Measurements from ENCODE around the gene KCNK5.

KCNK5 gene

DNA sequence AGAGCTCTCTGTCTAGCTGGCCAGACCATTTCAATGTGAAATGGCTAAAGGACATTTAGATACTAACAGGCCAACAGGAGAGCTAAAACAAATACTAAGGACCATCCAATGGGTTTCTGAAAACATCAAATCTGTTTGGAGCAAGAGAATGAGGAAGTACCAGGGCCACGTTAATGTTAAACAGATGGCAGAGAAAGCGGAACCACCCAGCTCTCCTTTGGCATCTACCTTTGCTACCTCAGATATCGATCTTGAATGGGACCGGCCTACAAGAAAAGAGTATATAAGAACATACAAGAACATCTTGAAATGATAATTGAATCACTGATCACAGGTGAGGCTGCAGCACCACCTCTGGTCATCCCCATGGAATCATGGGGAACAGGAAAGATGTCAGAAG is 31.8 kb downstream of the KCNK5 start:
- no peak for DNase-seq

DNA sequence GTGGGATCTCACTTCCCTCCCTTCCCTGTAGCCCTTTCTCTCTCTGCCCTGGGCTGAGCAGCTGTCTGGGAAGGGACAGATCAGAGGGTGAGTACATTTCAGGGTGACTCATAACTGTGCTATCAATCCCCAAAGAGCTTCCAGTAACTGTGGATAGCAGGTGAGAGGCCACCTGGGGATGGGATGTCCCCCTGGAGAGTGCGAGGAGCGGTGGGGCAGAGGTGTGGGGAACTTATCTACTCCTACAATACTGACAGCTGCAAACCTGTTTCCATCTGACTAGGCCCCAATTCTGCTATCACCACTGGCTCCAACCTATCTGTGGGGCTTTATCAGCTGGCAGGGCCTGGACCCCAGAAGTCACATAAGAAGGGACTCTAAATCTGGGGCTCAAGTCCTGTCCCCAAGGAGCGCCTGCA is 32.6 kb downstream of the KCNK5 start:
- DNase-seq, result no peak

DNA sequence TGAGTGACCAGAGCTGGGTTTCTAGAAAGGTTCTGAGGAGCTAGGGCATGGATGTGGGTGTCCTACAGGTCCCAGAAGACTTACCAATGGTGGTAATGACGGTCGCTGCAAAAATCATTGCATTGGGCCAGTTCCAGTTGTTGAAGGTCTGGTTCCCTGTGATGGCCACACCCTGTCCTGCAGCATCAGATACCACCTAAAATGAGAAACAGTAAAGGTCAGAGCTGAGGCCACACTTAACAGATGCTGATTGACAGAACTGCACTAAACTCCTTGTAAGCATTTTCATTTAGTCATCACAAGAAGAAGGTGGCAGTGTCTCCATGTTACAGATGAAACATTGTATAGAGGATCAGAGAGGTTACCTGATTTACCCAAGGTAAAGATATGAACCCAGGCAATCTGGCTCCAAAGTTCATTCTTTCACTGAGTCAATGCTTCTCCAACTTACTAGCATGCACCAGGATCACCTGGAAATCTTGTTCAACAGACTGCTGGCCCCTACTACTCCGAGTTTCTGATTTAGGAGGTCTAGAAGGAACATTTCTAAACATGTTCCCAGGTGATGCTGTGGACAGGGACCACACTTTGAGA is 33.4 kb downstream of the KCNK5 start:
- DNase-seq, result no peak

DNA sequence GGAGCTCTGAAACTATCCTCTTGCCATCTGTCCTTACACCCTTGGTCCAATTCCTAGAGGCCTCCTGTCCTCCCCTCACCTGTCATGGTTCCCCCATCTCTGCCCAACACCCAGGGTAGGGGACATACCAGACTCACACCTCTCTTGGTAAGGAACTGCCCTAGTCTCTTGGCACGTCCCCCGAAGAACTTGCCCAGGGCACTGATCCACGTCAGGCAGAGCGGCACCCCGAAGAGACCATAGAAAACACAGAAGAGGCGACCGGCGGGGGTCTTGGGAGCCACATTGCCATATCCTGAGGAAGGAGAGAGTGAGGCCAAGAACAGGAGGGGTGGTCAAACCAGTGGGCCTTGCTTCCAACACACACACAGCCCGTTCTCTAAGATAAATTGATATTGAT is 34.8 kb downstream of the KCNK5 start:
- no peak for DNase-seq

DNA sequence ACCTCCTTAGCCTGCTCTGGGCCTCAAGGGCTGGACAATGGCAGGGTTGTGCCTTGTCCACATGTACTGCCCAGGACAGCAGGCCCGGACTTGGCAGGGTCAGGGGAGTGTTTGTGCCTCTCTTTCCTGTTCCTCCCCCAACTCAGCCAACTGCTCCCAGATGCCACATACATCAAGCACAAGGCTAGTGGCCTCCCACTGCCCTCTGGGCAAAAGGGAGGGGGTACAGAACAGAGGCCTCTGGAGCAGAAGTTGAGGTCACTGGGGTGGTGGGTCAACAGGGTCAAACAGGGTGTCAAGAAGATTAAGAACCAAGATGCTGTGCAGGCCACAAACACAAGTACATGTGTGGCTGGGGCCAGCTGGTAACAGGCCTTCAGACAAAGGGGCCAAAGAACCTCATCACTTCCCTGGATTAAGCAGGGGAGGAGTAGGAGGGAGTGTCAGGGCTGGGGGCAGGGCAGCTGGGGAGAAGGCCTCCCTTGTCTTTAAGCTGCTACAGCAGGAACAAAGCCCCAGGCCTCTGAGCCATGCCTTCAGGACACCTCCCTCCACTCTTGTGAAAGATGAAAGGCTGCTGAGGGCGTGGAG is 36.0 kb downstream of the KCNK5 start:
- no peak for DNase-seq

DNA sequence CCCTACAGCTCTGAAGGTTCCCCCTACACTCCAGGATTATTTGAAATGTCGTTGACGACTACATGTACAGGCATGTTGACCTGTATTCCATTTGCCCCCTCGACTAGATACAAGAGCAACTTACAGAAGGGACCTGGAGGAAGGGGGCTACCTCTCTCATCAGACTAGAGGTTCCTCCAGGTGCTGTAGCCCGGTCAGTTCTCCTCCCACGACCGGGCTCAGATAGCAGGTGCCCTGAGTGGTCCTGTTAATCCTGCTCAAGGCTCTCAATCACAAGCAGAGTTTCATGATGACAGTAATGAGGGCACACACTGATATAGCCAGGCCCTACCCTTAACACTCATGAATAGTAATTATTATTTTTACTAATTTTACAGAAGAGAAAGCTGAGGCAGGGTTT is 36.5 kb downstream of the KCNK5 start:
- no peak for DNase-seq

DNA sequence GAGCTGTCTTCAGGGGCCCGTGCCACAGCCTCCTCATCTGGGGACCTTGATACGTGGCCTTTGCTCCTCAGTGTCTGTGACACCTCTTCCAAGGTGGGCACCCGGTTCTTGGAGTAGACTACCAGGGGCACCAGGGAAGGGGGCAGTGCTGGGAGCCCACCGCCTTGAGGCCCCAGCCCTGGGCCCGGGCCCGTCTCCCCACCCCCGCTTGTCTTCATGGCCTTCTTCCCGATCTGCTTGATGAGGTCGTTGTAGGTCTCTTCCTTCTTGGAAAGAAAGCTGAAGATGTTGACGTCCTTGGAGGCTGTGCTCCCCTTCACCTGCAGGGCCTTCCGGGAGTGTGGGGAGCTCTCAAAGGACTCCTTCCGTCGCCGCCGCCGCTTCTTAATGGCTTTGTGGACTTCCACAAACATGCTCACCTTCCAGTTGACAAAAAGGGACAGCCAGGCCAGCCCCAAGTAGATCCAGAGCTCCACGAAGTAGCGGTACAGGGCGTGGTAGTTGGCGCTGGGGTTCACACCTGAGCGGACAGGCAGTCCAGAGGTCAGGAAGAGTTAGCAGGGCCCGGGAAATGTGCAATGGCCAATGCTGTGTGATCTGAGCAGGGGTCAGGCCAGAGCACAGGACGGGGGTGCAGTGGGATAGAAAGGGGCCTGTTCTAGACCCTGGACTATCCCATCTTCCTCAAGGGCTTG is 37.9 kb downstream of the KCNK5 start:
- no peak for DNase-seq

DNA sequence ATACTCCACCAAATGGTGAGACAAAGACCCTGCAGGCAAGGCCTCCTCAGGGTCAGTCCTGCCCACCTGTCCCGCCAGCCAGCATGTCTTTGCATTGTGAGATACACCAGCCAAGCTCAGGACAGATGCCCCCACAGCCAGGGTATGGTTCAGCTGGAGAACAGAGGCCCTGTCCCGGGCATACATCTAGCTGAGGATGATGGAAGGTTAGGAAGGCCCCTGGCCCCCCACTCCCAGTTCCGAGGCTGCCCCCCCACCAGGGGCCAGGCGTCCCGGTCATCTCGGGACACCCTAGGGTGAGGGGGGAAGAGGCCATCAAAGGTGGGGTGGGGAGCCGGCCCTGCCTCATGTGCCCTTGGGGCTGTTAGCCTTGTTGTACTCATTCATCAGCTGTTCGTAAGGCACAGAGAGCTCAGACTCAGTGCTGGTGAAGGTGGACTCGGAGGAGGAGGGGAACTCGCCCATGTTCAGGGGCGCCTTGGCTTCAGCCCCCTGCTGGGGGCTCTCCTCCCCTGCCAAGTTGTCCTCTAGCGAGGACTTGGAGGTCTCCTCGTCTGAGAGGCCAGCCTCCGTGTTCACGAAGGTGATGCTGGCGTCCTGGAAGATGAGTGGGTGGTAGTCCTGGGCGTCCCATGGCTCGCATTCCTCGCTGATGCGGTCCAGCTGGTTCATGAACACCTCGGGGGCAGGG is 38.6 kb downstream of the KCNK5 start:
- DNase-seq, result no peak

DNA sequence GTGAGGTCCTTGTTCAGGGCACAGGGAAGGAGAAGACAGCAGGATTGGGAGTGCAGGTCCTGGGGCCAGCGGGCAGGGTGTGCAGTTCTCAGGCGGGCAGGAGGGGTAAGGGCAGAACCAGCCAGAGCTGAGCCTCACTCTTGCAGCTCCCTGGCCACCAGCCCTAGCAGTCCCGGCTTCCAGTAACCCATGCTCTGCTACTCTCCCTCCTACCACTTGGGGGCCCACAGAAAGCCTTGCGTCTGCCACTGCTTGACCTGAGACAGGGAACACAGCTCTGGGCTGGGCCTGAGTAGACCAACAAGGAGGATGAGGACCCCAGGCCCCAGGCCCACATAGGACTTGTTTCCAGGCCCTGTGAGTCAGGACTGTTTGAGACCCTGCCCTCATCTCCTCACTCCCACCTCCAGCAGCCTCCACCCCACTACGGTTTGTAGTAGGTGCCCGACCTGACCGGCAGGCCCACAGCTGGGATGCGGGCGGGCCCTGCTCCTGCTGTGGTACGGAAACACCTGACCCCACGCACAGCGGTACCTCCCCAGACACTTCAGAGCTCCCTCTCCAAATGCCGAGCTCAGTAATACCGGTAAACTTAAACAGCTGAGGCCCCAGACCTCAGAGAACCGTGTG is 39.2 kb downstream of the KCNK5 start:
- DNase-seq, result peak; percentile 8

DNA sequence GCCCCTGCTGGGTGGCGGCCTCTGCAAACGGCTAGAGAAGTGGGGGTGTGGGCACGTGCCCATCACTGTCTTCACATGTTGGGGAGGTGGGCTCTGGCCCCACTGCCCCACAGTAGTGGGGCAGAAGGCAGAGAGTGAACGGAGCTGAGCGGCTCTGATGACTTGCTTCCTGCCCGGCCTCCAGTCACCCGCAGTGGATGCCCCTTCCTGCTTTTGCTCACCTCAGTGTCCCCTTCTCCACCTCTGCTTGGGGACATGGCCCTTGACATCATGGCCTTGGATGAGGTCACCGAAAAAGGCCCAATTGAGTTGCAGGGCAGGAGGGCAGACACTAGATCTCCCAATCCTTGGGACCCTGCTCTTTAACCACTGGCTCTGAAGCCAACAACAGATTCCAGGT is 40.1 kb downstream of the KCNK5 start:
- no peak for DNase-seq

DNA sequence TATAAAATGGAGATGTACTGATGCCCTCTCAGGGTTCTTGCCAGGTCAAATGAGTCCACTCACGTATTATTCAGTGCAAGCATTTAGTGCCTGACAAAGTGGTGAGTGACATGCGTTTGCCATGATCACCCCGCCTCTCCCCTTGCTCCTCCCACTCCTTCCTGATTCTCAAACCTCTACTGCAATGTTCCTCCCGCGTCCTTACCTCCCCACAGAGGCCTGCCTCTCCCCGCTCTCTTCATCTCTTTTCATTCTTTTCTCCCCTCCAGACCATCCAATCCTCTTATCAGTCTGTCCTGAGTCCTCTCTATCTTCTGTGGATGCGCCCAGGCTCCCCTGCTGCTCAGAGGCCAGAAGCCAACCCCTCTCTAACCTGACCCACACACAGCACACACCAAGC is 40.7 kb downstream of the KCNK5 start:
- no peak for DNase-seq

DNA sequence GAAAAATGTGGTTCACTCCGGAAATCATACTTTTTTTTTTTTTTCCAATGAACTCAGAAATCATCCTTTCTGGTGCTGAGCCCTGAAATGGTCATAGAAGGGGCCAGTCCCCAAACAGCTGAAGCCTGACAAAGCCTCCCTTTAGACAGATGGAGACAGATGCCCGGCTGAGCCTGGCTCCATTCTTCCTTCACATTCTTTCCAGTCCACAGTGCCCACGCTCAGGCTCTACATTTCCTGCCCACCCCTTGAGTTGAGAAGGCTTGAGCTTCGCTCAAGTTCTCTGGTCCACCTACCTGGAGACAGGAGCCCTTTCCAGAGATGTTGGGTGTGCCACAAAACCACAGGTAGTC is 41.2 kb downstream of the KCNK5 start:
- DNase-seq, result no peak

DNA sequence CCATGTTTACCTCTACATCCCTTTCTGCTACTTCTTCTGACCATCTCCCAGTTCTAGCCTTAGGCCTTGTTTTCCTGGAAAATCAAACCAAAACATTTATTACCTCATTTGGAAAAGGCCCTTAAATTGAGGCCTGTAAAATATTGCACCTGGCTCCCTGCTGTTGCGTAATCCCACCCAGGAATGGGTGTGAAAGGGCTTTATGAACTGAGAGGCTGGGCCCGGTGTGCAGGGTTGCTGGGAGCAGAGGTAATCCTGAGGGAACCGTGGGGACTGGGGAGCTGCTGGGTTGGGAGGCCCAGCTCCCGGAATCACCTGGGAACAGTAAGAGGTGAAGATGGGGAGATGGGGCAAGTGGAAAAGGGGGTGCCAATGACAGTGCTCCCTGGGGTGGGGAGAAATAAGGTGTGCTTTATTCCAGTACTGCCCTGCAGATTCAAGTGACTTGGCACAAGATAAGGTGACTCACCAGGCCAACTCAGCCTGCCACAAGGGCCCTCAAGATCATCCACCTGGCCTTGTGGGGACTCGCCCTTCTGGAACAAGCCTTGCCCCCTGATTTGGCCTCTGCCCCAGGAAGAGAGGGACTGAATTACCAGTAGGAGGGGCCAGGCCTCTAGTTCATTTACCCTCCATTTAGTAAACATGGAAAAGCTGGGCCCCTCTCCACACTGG is 44.2 kb downstream of the KCNK5 start:
- DNase-seq, result no peak

DNA sequence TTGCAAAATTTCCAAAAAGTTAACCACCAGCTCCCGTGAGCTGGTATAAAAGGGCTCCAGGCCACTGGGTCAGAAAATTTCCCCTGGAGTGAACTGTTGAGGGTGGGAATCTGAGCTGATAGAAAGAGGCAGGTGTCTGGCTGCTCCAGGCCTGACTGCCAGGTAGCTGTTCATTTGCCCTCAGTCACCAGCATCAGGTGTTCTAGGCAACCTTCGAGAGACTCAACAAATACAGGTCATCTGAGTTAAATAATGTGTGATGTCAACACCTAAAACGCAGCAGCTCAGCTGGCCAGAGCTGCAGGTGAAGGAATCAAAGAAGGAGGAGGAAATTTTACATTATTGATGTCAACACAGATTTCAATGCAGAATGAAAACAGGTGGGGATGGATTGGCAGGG is 46.7 kb downstream of the KCNK5 start:
- DNase-seq, result no peak

DNA sequence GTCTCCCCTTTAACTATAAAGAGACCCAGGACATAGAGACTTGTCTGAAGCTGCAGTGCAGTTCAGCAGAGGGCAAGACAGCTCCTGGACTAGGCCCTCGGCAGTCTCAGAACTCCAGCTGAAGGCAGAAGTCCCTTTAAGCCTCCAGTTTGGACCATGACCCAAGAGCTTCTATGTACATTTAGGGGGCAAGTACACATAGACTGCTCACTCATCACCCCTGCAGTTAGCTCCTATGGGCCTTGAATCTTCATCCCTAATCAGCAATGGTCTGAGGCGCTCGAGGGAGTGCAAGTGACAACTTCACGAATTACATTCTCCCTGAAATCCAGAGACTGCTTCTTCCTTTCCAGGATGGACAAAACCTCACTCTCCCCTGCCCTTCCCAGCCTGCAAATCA is 47.4 kb downstream of the KCNK5 start:
- no peak for DNase-seq

DNA sequence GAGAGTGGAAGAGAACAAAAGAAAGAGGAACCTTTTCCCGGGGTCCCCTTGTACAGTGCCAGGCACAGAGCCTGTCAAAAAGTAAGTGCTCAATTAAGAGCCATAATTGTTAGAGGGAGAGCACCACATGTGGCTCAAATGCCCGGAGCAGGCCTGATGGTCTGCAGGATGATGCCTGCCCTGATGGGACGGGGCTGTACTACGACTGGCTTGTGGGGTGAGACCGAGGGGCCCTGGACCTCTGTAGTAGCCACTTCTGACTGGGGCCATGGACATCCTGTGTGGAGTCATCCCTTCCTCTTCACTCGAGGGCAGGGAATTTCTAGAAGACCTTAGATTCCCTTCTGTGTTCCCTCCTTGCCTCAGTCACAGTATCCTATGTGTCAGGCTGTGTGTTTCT is 47.9 kb downstream of the KCNK5 start:
- DNase-seq, result no peak

DNA sequence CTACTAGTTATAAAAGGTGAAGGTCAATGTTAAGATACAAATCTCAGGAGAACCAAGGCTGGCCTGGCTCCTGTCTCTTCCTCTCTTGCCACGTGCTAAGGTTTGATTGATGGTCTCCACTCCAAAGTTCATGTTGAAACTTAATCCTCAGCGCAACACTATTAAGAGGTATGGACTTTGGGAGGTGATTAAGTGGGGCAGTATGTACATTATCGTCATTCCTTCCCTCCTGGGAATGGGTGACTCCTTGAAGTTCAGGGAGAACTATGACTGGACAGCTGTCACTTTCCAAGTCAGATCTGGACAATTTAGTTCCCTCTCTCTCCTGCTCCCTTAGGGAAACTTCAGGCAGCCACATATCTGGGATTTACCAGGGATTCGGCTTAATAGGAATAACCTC is 50.5 kb downstream of the KCNK5 start:
- DNase-seq, result no peak

DNA sequence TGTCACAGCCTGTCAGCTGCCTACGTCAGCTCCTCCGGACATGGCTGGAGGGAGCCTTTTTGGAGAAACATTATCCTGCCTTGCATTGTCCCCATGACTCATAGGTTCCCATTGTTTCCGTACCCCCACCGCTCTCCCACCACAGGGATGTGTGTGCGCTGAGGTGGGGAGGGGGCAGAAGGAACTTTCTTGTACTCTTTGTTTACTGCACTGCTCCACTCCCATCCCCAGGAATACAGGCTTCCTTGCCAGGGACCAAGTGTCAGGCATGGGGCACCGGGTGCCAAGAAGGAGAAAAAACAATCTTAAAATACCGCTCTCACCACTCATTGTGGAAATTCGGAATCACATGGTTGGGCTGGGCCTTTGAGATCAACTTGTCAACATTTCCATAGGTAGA is 51.0 kb downstream of the KCNK5 start:
- no peak for DNase-seq

DNA sequence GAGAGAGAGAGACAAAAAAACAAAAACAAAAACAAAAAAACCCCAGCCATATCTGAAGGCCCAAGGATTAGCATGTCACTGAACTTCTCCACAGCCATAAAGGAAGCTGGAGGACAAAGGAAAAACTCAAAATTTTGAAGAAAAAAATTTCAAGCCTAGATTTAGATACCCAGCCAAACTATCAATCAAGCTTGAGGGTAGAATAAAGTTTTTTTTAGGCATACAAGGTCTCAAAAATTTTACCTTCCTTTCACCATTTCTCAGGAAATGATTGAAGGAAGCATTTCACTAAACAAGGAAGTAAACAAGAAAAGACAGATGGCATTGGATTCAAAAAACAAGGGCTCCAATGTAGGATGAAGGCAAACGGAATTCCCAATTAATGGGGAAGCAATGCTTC is 52.1 kb downstream of the KCNK5 start:
- no peak for DNase-seq

DNA sequence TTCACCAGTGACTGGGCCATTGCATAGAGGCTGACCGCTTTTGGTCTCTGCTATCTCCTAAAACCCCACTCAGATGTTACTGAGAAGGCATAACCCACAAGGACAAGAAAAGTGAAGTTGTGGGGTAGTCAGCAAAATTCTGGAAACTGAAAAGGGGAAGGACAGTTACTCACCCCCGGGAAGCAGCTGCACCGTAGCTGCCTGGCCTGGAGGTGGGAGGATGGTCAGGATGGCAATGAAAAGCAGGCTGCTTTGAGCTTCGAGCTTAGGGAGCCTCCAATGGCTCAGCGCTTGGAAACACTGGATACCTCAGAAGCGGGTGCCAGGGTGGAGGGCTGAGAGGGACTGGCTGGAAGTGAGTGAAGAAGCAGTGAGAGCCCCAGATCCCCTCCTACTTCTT is 56.0 kb downstream of the KCNK5 start:
- DNase-seq, result no peak

DNA sequence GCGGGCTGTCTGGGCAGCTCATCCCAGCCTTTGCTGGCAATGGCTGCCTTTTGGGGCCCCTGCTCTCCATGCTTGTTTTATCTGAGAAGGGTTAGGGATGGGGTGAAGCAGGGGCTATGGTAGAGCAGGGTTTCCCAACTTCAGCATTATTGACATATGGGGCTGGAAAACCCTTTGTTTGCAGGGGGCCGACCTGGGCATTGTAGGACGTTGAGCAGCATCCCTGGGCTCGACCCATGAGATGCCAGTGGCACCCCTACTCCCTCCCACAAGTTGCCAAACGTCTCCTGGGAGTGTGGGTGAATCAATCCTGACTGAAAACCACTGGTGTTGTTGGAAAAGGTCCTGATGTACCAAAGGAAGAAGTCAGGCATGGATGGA is 56.9 kb downstream of the KCNK5 start:
- no peak for DNase-seq

DNA sequence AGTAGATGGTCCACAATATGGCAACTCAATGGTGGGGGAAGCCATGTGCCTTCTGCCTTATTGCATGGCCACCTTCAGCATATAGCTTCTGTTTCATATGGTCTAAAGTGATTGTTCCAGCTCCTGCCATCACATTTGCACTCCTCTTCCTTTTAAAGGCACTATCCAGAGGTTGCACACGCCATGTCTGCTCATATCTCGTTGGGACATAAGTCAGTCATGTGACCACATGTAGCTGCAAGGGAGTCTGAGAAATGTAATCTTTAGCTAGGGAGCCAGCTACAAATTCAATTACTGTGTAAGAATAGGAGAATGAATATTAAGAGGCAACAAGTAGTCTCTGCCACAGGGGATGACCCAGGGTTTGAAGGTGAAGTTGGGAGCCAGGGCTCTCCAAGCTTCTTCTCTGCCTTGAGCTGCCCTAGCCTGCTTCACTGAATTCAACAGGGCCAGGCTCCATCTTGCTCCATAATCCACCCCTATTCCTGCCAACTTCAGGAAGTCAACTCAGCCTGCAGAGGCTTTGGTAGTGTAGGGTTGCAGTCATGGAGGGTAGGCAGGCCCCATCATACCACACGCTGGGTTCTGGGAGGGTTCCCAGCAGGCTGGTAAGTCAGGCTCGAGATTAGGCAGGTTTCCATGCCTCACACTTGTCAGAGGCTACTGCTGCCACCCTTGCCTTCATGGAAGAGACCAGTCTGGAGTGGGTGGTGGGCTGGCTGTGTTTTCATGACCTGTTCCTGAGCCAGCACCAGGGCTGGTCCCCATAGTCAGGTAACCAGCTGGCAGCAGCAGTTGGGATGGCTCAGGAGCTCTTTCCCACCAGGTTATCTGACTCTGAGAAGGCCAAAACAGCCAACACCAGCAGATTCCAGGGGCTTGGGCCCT is 57.5 kb downstream of the KCNK5 start:
- DNase-seq, result no peak
